K562 (cell line): ENCODE data around the gene SLC39A11. TPM values are rescaled to one million over a fixed set of nuclear protein-coding genes. Genes with fewer than 3 reads are reported as not detected.

Experiments used
- ARID2 ChIP-seq: fragments of 450-650 bp; IDR thresholded peaks from 2 replicates; pipeline ENCODE4 v1.6.1; 2017; ENCODE audit warnings: antibody characterized with exemption, mild to moderate bottlenecking
- ELF4 ChIP-seq: fragments of 450-650 bp; formaldehyde crosslinking; IDR thresholded peaks from 2 replicates; pipeline ENCODE4 v1.4.0; 2022; ENCODE audit warnings: missing genetic modification characterization
- FOXJ3 ChIP-seq: sonication (generic); formaldehyde crosslinking; IDR thresholded peaks from 2 replicates; pipeline ENCODE4 v1.4.0; 2020; ENCODE audit warnings: mild to moderate bottlenecking, missing genetic modification reagents
- FOXO4 ChIP-seq: fragments of 450-650 bp; formaldehyde crosslinking; IDR thresholded peaks from 2 replicates; pipeline ENCODE4 v1.4.0; 2020; ENCODE audit warnings: mild to moderate bottlenecking, moderate library complexity
- GABPA ChIP-seq: fragments of 200-800 bp; sonication (Bioruptor generic); conservative IDR thresholded peaks from 2 replicates; pipeline ENCODE4 v1.6.1; 2016; ENCODE audit warnings: low read depth, missing genetic modification characterization, missing compliant biosample characterization
- NUFIP1 ChIP-seq: fragments of 450-650 bp; IDR thresholded peaks from 2 replicates; pipeline ENCODE4 v1.6.1; 2018; ENCODE audit not compliant: partially characterized antibody
- POLR2AphosphoS5 ChIP-seq: IDR thresholded peaks from 2 replicates; pipeline ENCODE4 v1.6.1; 2011; ENCODE audit warnings: mild to moderate bottlenecking, low read depth, low read length, moderate library complexity; ENCODE audit not compliant: control insufficient read depth, insufficient read depth
- ZMIZ1 ChIP-seq, 2 experiments: fragments of 150-350 bp in 1 of 2; IDR thresholded peaks; 2 replicates each; pipeline ENCODE4 v1.6.1; 2012 to 2016; ENCODE audit warnings: low read depth in 2 of 2, low read length in 2 of 2, mild to moderate bottlenecking in 1 of 2, moderate library complexity in 1 of 2
- polyA plus RNA-seq, 8 experiments: library from polyadenylated mRNA; depleted of rRNA in 4 of 8; stranded (reverse) in 5 of 8; unstranded in 3 of 8; fragments of >200 nt; fragmentation: Nextera tagmentation in 2 of 8; fragmentation: Illumina TruSeq in 1 of 8; extraction: Ambion mirVana in 2 of 8; extraction: Trizol in 1 of 8; gene quantifications; 2 replicates each; pipeline versions ENCODE4 v1.2.1 to v1.2.3, GENCODE V29; 2011 to 2014; ENCODE audit warnings: inconsistent platforms in 1 of 8, missing spikeins in 1 of 8
- total RNA-seq, 7 experiments: library from RNA; depleted of rRNA in 6 of 7; stranded (reverse); fragments of >200 nt in 6 of 7; fragmentation: Illumina TruSeq in 2 of 7; extraction: Trizol in 2 of 7; gene quantifications; 2 replicates each; pipeline versions ENCODE4 v1.2.1 to v1.2.3, GENCODE V29; 2011 to 2021; ENCODE audit warnings: low replicate concordance in 1 of 7
- TF ChIP-seq, protein P1 (sequence below), 2 experiments: fragments of 450-650 bp in 1 of 2; sonication (generic) in 1 of 2; formaldehyde crosslinking in 1 of 2; IDR thresholded peaks; 2 replicates each; pipeline versions ENCODE4 v1.7.1 to v1.9.0; 2016 to 2022; ENCODE audit warnings: inconsistent platforms in 1 of 2, mild to moderate bottlenecking in 1 of 2, missing genetic modification reagents in 1 of 2
- TF ChIP-seq, protein P2 (sequence below): fragments of 450-650 bp; IDR thresholded peaks from 2 replicates; pipeline ENCODE4 v1.6.1; 2016

SLC39A11 gene
- total and polyA plus RNA-seq, 9 of the 15 experiments (the other 6 are each of a cell fraction or from before 2014, with no cell fraction given): 10.5 to 26.4 (median 13.4) TPM

DNA sequence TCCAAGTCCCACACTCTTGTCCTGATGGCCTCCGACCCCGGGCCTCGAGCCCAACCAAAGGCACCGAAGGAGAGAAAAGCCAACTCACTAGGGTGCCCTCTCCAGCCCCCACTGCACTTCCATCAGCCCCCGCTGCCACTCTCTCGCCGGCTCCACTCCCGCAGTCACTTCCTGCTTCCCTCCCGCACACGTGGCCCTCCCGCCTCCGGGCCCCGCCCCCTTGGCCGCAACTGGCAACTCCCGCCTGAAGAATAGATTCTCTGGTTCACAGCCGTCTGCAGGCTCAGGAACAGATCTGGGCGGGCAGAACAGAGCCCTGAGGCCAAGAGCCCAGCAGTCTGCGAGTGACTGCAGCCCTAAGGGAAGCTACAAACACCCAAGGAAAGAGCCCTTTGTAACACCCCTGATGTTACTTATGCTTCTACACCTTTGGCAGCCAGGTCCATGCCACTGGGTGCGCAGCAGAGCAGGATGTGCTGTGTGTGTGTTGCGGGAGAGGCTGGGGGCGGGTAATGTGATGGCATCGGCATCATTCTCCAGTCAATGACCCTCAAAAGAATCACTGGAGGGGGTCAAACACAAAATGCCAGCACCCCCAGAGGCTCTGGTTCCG is at the start of gene SLC39A11 (continued):
- TF ChIP-seq POLR2AphosphoS5: peak; percentile 51; the same call in 1 of the 2 replicates
- peak; percentile 28 for TF ChIP-seq NUFIP1
- TF ChIP-seq ELF4 (CRISPR knock-in tag): peak; percentile 93
- TF ChIP-seq FOXO4: no peak
- TF ChIP-seq, protein P1, sequence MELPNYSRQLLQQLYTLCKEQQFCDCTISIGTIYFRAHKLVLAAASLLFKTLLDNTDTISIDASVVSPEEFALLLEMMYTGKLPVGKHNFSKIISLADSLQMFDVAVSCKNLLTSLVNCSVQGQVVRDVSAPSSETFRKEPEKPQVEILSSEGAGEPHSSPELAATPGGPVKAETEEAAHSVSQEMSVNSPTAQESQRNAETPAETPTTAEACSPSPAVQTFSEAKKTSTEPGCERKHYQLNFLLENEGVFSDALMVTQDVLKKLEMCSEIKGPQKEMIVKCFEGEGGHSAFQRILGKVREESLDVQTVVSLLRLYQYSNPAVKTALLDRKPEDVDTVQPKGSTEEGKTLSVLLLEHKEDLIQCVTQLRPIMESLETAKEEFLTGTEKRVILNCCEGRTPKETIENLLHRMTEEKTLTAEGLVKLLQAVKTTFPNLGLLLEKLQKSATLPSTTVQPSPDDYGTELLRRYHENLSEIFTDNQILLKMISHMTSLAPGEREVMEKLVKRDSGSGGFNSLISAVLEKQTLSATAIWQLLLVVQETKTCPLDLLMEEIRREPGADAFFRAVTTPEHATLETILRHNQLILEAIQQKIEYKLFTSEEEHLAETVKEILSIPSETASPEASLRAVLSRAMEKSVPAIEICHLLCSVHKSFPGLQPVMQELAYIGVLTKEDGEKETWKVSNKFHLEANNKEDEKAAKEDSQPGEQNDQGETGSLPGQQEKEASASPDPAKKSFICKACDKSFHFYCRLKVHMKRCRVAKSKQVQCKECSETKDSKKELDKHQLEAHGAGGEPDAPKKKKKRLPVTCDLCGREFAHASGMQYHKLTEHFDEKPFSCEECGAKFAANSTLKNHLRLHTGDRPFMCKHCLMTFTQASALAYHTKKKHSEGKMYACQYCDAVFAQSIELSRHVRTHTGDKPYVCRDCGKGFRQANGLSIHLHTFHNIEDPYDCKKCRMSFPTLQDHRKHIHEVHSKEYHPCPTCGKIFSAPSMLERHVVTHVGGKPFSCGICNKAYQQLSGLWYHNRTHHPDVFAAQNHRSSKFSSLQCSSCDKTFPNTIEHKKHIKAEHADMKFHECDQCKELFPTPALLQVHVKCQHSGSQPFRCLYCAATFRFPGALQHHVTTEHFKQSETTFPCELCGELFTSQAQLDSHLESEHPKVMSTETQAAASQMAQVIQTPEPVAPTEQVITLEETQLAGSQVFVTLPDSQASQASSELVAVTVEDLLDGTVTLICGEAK (IDR thresholded peaks at IDR 0.05): 0 out of 2 replicates have a peak, but pooled peaks have one; percentile 38
- TF ChIP-seq, protein P1 (CRISPR knock-in tag; IDR thresholded peaks at IDR 0.05): no peak
- no peak for TF ChIP-seq ZMIZ1 (IDR thresholded peaks at IDR 0.05; ENCODE audit: low read depth in 2 of 2, low read length in 2 of 2)
- TF ChIP-seq FOXJ3 (CRISPR knock-in tag): no peak
- TF ChIP-seq, protein P2, sequence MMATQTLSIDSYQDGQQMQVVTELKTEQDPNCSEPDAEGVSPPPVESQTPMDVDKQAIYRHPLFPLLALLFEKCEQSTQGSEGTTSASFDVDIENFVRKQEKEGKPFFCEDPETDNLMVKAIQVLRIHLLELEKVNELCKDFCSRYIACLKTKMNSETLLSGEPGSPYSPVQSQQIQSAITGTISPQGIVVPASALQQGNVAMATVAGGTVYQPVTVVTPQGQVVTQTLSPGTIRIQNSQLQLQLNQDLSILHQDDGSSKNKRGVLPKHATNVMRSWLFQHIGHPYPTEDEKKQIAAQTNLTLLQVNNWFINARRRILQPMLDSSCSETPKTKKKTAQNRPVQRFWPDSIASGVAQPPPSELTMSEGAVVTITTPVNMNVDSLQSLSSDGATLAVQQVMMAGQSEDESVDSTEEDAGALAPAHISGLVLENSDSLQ: peak; percentile 78
- no peak for TF ChIP-seq ARID2
- peak; percentile 63 for TF ChIP-seq GABPA (tag)
